ENCODE measurements around the gene ARID1B. TPM values are rescaled to one million over a fixed set of nuclear protein-coding genes. Genes with fewer than 3 reads are reported as not detected.

ARID1B gene
- total RNA-seq, 4 donors from 2014 or later = 87.1 to 194 (median 115) TPM

- no peak for TF ChIP-seq POLR2A (IDR thresholded peaks at IDR 0.05)
- intact Hi-C loops (cut with DNase I; ENCODE audit: low total_unique reads) = no loop called here
Measured at GRCh38 chr6:157224178-157224950, 447.2 kb downstream of the ARID1B start.

GRCh38 chr6:157224951-157225574 lies 447.9 kb downstream of the ARID1B start:
- in situ Hi-C loops (cut with MboI; ENCODE audit: low pct_ligation_motif_present in 1 of 4, low pct_unique_long_range_greater_than_20kb in 1 of 4, low sequenced_read_pairs in 3 of 4) = no loop called here
- H3K4me3 ChIP-seq = no peak overlapping the region
- intact Hi-C loops (cut with DNase I; ENCODE audit: low total_unique reads) = no loop called here
- no peaks in the 10 kb centered on the region for H3K36me3 ChIP-seq
- H3K27me3 ChIP-seq = no peaks in the 10 kb centered on the region
- H3K4me1 ChIP-seq = peaks cover 0 to 10% (median 7%) of the 10 kb centered on the region in 4 donors
- no peaks in the 10 kb centered on the region for H3K9me3 ChIP-seq
- H3K27ac ChIP-seq = peak overlapping the region; percentile 25 to 51 (median 36)
- DNase-seq = no peak
- 97% methylated on average over 25 of the region's 26 CpGs; no CpG with 5 or more reads in 1 of the 2 donors for WGBS, 2 donors (ENCODE audit: low coverage in 1 of 2)
- TF ChIP-seq POLR2AphosphoS5 (IDR thresholded peaks at IDR 0.05) = no peak
- TF ChIP-seq POLR2A (IDR thresholded peaks at IDR 0.05) = no peak
- TF ChIP-seq EP300 (IDR thresholded peaks at IDR 0.05; ENCODE audit: low read depth) = no peak
- TF ChIP-seq CTCF (IDR thresholded peaks at IDR 0.05) = no peak

More at GRCh38 chr6:157224178-157224950, 447.2 kb downstream of the ARID1B start:
- DNase-seq = no peak
- no peak overlapping the region for H3K4me3 ChIP-seq
- H3K36me3 ChIP-seq = no peaks in the 10 kb centered on the region
- in situ Hi-C loops (cut with MboI; ENCODE audit: low pct_ligation_motif_present in 1 of 4, low pct_unique_long_range_greater_than_20kb in 1 of 4, low sequenced_read_pairs in 3 of 4) = no loop called here
- no peaks in the 10 kb centered on the region for H3K9me3 ChIP-seq
- 87 to 100% methylated on average over 4 to 33 of the region's 33 CpGs for WGBS, 2 donors (ENCODE audit: low coverage in 1 of 2)
- peaks cover 0 to 10% (median 8%) of the 10 kb centered on the region in 4 donors for H3K4me1 ChIP-seq
- H3K27ac ChIP-seq = no peak overlapping the region
- H3K27me3 ChIP-seq = no peaks in the 10 kb centered on the region

DNA sequence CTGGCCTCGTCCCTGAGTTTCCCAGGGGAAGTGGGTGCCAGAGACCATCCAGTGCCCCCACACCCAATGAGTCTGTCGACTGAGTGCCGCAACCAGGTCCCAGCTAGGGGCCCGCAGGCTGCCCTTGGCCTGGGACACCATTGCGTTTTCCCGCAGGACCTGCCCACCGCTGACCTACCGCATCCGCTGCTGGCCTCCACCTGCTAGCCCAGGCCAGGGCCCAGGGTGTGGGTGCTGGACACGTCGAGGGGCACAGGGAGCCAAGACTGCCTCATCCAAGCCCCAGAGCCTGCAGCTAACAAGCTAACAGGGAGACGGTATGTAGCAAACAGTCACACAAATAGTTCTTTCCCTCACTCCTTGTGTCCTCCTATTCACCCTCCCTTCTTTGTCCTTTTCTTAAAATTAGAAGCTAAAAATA lies 448.4 kb downstream of the ARID1B start:
- H3K4me1 ChIP-seq = peaks cover 0 to 8% (median 4%) of the 10 kb centered on the region in 4 donors
- no peaks in the 10 kb centered on the region for H3K9me3 ChIP-seq
- peak overlapping the region; percentile 25 to 51 (median 36) for H3K27ac ChIP-seq
- TF ChIP-seq CTCF (IDR thresholded peaks at IDR 0.05) (no peak), EP300 (IDR thresholded peaks at IDR 0.05; ENCODE audit: low read depth) (no peak), POLR2A (IDR thresholded peaks at IDR 0.05) (no peak), POLR2AphosphoS5 (IDR thresholded peaks at IDR 0.05) (no peak)
- no peaks in the 10 kb centered on the region for H3K36me3 ChIP-seq
- in situ Hi-C loops (cut with MboI; ENCODE audit: low pct_ligation_motif_present in 1 of 4, low pct_unique_long_range_greater_than_20kb in 1 of 4, low sequenced_read_pairs in 3 of 4) = no loop called here
- H3K4me3 ChIP-seq = no peak overlapping the region
- intact Hi-C loops (cut with DNase I; ENCODE audit: low total_unique reads) = no loop called here
- no peaks in the 10 kb centered on the region for H3K27me3 ChIP-seq
- no peak for DNase-seq
- 95% methylated on average over 12 of the region's 12 CpGs; no CpG with 5 or more reads in 1 of the 2 donors for WGBS, 2 donors (ENCODE audit: low coverage in 1 of 2)

DNA sequence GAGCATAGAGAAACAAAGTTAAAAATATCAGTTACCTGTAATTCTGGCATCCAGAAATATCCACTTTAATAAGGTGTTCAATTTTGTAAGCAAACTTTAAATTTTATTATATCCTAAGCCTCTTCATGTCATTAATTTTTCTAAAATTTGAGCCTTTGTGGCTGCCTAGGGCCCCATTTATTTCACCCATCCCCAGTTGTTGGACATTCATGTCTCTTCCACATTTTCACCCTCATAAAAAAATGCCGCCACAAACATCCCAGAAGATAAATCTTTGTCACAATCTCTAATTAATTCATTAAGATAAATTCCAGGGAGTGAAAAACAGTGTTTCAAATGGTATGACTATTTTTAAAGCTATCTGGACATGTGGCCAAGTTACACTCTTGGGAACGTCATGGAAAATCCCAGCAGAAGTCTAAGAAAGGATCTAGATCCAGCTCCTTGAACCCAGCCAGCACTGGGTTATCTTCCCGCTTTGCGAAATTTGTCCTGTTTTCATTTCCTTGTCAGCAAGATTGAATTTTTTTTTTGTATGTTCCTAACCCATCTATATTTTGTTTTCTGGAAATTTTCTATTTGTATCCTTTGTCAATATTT lies 448.9 kb downstream of the ARID1B start:
- TF ChIP-seq POLR2AphosphoS5 (IDR thresholded peaks at IDR 0.05) (no peak), EP300 (IDR thresholded peaks at IDR 0.05; ENCODE audit: low read depth) (no peak), CTCF (IDR thresholded peaks at IDR 0.05) (no peak), POLR2A (IDR thresholded peaks at IDR 0.05) (no peak)
- in situ Hi-C loops (cut with MboI; ENCODE audit: low pct_ligation_motif_present in 1 of 4, low pct_unique_long_range_greater_than_20kb in 1 of 4, low sequenced_read_pairs in 3 of 4) (no loop called here), intact Hi-C loops (cut with DNase I; ENCODE audit: low total_unique reads) (no loop called here)
- DNase-seq = no peak
- Histone ChIP-seq H3K4me3 (no peak overlapping the region), H3K27me3 (no peaks in the 10 kb centered on the region), H3K27ac (peak overlapping the region; percentile 25 to 51 (median 36)), H3K4me1 (peaks cover 0 to 4% (median 0%) of the 10 kb centered on the region in 4 donors), H3K36me3 (no peaks in the 10 kb centered on the region), H3K9me3 (no peaks in the 10 kb centered on the region)
- 73 to 82% methylated on average over 4 of the region's 4 CpGs for WGBS, 2 donors (ENCODE audit: low coverage in 1 of 2)

Measured in transverse colon (tissue), 4 donors.